ENCODE data around the gene NME7.

The NME7 gene

DNA sequence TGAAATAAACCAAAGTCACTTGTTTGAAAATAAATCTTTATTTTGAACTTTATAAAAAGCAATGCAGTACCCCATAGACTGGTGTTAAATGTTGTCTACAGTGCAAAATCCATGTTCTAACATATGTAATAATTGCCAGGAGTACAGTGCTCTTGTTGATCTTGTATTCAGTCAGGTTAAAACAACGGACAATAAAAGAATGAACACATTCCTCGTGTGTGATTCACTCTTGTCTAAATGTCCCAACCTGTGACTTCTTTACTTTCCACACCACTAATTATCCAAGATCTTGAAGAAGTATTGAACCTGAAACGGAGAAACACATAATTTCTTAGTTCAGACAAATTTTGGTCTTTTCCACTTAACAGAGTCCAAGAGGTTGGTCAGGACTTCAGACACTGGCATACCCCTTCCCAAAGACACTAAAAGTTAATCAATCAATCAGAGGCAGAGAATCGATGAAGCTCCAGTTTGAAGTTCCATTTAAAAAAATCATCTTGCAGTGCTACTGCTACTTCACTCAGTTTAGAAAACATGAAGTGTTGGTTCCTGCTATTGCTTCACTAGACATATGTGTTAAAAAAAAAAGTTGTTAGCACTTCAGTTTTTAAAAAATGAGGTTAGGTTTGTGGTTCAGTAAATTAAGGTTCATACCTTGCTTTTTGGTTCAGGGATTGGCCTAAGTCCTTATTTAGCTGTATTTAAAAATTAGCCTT is 234.9 kb downstream of the NME7 start:
- peaks cover 2% of the 10 kb centered on the region for H3K36me3 ChIP-seq (ENCODE audit: control insufficient read depth, insufficient read depth, low read length)
- DNase-seq (ENCODE audit: extremely low read depth, insufficient read length) = no peak
- TF ChIP-seq CTCF (IDR thresholded peaks at IDR 0.05; ENCODE audit: insufficient read depth, low read length, poor library complexity, severe bottlenecking) = no peak

DNA sequence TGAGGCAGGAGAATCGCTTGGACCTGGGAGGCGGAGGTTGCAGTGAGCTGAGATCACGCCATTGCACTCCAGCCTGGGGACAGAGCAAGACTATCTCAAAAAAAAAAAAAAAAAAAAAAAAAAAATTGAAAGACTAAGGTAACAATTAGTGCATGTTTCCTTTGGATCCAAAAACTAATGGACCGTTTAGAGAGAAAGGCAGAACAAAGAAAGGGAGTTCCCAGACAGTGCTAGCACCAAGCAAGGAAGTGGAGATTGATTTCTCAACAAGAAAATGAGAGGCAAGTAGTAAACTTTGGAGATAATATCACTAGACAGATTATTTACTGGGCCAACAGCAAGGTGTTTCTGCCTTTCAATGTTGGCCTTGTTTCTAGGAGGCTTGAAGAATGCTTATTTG is 236.9 kb downstream of the NME7 start:
- DNase-seq (ENCODE audit: extremely low read depth, insufficient read length) = no peak
- H3K27me3 ChIP-seq (replicated peaks; ENCODE audit: control insufficient read depth, insufficient read depth, low read length) = no peaks in the 10 kb centered on the region
- TF ChIP-seq CTCF (IDR thresholded peaks at IDR 0.05; ENCODE audit: insufficient read depth, low read length, poor library complexity, severe bottlenecking) = no peak
- peaks cover 2% of the 10 kb centered on the region for H3K36me3 ChIP-seq (ENCODE audit: control insufficient read depth, insufficient read depth, low read length)
- no peak overlapping the region for H3K4me3 ChIP-seq (replicated peaks; ENCODE audit: low read depth, low read length)

More for the DNA sequence above, 234.9 kb downstream of the NME7 start:
- Histone ChIP-seq H3K4me3 (replicated peaks; ENCODE audit: low read depth, low read length) (no peak overlapping the region), H3K27me3 (replicated peaks; ENCODE audit: control insufficient read depth, insufficient read depth, low read length) (no peaks in the 10 kb centered on the region)

DNA sequence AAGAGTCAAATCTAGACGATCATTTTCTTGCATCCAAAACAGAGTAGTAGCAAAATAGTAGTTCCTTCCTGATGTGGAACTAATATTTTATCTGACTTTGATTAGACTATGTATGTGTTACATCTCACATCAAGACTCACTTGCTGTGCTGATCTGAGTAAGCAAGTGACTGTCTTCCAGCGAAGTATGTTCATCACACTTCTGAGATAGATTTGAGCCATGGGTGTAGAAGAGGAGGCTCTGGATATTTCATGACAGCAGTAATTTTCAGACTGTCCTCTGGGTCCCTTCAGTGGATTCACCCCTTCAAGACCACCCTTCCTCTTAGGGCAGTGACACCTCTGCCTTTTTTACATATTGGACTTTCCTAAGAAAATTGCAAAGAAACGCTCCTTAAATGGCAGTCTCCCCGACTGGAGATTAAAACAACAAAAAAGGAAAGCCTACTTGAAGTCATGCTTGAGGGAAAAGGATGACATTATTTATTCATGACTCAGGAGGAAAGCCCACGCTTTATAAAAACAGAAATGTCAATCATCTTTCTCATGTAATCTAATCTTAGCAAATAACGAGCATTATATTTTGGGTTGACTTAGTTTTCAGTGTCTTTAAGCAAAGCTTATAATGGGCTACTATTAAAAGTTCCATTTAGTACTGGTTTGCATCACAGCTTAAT is 238.3 kb downstream of the NME7 start:
- Histone ChIP-seq H3K4me3 (replicated peaks; ENCODE audit: low read depth, low read length) (no peak overlapping the region), H3K36me3 (ENCODE audit: control insufficient read depth, insufficient read depth, low read length) (peaks cover 2% of the 10 kb centered on the region), H3K27me3 (replicated peaks; ENCODE audit: control insufficient read depth, insufficient read depth, low read length) (no peaks in the 10 kb centered on the region)
- TF ChIP-seq CTCF (IDR thresholded peaks at IDR 0.05; ENCODE audit: insufficient read depth, low read length, poor library complexity, severe bottlenecking) = no peak
- DNase-seq (ENCODE audit: extremely low read depth, insufficient read length) = no peak

- Histone ChIP-seq H3K36me3 (ENCODE audit: control insufficient read depth, insufficient read depth, low read length) (peaks cover 2% of the 10 kb centered on the region), H3K4me3 (replicated peaks; ENCODE audit: low read depth, low read length) (no peak overlapping the region), H3K27me3 (replicated peaks; ENCODE audit: control insufficient read depth, insufficient read depth, low read length) (no peaks in the 10 kb centered on the region)
- DNase-seq (ENCODE audit: extremely low read depth, insufficient read length) = no peak
- TF ChIP-seq CTCF (IDR thresholded peaks at IDR 0.05; ENCODE audit: insufficient read depth, low read length, poor library complexity, severe bottlenecking) = no peak
Measured at GRCh38 chr1:169128562-169128961, 239.0 kb downstream of the NME7 start.

- Histone ChIP-seq H3K27me3 (replicated peaks; ENCODE audit: control insufficient read depth, insufficient read depth, low read length) (no peaks in the 10 kb centered on the region), H3K36me3 (ENCODE audit: control insufficient read depth, insufficient read depth, low read length) (peaks cover 2% of the 10 kb centered on the region), H3K4me3 (replicated peaks; ENCODE audit: low read depth, low read length) (no peak overlapping the region)
- no peak for TF ChIP-seq CTCF (IDR thresholded peaks at IDR 0.05; ENCODE audit: insufficient read depth, low read length, poor library complexity, severe bottlenecking)
- no peak for DNase-seq (ENCODE audit: extremely low read depth, insufficient read length)
Measured at GRCh38 chr1:169127305-169127704, 240.3 kb downstream of the NME7 start.
